ENCODE data around the gene CENPP. TPM values are rescaled to one million over a fixed set of nuclear protein-coding genes. Genes with fewer than 3 reads are reported as not detected.

CENPP gene
- total RNA-seq, 1 donor from 2014 or later, result 9.3 TPM

DNA sequence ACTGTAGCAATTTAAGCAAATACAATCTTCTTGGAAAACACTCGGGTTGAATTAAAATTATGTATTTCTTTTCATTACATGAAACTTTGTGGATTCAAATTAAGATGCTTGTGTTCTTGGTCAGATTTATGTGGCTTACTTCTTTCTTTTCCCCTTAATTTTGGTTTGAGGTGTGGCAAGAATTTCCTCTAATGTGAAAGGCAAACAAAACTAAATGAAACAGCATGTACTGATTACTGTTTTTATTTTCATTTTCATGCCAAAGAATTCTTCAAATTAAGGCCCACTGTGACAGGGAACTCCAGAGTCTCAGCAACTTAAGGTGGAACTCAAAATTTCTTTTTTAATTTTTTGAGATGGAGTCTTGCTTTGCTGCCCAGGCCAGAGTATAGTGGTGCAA lies 98.6 kb downstream of the CENPP start, which contains the start of gene OMD:
OMD (minus strand) TSS at position 132 of the 400 bp plus-strand sequence. CDS start 6,913 bp downstream, outside the sequence.
- TF ChIP-seq, protein P1, sequence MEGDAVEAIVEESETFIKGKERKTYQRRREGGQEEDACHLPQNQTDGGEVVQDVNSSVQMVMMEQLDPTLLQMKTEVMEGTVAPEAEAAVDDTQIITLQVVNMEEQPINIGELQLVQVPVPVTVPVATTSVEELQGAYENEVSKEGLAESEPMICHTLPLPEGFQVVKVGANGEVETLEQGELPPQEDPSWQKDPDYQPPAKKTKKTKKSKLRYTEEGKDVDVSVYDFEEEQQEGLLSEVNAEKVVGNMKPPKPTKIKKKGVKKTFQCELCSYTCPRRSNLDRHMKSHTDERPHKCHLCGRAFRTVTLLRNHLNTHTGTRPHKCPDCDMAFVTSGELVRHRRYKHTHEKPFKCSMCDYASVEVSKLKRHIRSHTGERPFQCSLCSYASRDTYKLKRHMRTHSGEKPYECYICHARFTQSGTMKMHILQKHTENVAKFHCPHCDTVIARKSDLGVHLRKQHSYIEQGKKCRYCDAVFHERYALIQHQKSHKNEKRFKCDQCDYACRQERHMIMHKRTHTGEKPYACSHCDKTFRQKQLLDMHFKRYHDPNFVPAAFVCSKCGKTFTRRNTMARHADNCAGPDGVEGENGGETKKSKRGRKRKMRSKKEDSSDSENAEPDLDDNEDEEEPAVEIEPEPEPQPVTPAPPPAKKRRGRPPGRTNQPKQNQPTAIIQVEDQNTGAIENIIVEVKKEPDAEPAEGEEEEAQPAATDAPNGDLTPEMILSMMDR (IDR thresholded peaks at IDR 0.05), result no peak
- Histone ChIP-seq H3K27me3 (no peaks in the 10 kb centered on the region), H3K4me3 (peak within 1 kb of the TSS in 1 of 2 donors; percentile 24), H3K36me3 (no peaks in the 10 kb centered on the region), H3K9me3 (no peaks in the 10 kb centered on the region), H3K4me1 (peaks cover 16% of the 10 kb centered on the region), H3K27ac (peak within 1 kb of the TSS; percentile 62)
- intact Hi-C loops (cut with DNase I), result no loop called here
- no peak for DNase-seq (ENCODE audit: extremely low spot score in 2 of 2)

DNA sequence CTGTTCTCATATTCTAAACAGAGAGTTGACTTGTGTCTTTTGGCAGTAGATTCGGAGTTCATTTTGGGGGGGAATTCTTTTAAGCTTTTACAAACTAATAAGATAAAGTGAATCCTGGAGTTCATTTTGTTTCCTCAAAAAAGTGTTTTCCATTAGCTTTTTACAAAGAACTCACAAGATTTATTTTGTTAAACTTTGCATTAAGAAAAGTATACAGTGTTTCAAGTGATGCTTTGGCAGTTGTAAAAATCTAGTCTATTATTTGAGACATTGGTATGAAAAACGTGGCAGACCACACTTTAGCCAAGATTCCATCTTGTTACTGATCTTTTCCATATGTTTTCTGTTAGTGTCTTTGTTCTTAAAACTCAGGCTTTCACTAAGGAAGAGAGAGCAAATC lies 99.7 kb downstream of the CENPP start:
- Histone ChIP-seq H3K27me3 (no peaks in the 10 kb centered on the region), H3K36me3 (no peaks in the 10 kb centered on the region), H3K4me3 (no peak overlapping the region), H3K4me1 (peaks cover 16% of the 10 kb centered on the region), H3K9me3 (no peaks in the 10 kb centered on the region), H3K27ac (peak overlapping the region; percentile 62)
- DNase-seq (ENCODE audit: extremely low spot score in 2 of 2), result no peak
- no peak for TF ChIP-seq POLR2AphosphoS5 (IDR thresholded peaks at IDR 0.05; ENCODE audit: insufficient read depth in 1 of 2, low read depth in 1 of 2)
- TF ChIP-seq, protein P1 (IDR thresholded peaks at IDR 0.05), result no peak
- TF ChIP-seq POLR2A (IDR thresholded peaks at IDR 0.05), result no peak
- intact Hi-C loops (cut with DNase I), result no loop called here

DNA sequence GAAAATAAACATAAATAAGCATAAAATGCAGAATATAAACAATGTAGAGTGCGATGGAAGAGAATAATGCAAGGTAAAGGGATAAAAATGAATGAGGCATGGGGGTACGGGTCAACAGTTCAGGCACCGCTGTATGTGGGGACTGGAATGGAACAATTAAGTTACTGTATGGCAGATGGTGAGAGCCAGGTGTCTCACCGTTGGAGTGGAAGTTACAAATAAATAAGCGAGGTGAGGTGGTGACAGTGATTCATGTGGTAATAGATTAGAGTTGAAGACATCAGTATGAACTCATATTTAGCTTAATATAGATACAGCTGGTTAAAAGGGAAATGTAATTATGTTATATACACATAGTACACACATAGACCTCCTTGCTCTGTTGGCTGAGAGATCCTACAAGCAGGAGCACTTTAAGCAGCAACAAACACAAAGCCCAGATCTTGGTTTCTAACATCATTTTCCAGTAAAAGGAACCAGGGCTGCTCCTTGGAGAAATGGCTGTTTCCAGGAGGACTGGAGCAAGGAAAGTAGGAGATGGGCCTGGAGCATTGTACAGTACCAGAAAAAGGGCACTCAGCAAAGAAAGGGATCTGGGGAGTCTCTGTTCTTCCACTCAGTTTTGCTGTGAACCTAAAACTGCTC lies 100.9 kb downstream of the CENPP start:
- Histone ChIP-seq H3K27ac (peak overlapping the region; percentile 33), H3K9me3 (no peaks in the 10 kb centered on the region)
- intact Hi-C loops (cut with DNase I), result no loop called here

DNA sequence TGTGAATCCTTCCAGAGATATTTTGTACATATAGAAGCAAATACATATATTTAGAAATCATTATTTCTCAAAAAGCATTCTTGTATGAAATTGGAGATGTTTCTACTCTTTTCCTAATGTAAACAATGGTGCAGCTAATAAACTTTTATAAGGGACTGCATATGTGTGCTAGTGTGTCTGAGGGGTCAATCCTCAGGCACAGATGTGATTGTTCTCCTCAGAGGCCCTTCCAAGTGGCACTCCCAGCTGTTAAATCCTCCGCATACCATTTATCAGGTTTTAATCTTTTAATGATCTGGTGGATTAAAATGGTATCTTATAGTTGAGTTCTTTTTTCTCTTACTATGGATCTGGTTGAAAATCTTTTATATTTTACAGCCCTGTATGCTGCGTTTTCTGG lies 104.1 kb downstream of the CENPP start:
- no peak for DNase-seq (ENCODE audit: extremely low spot score in 2 of 2)
- Histone ChIP-seq H3K36me3 (no peaks in the 10 kb centered on the region), H3K4me1 (peaks cover 16% of the 10 kb centered on the region), H3K9me3 (no peaks in the 10 kb centered on the region), H3K4me3 (no peak overlapping the region), H3K27me3 (no peaks in the 10 kb centered on the region), H3K27ac (no peak overlapping the region)
- intact Hi-C loops (cut with DNase I), result loop anchor here (5.0 kb wide), 1 partner anchor 83 kb away; no protein-coding TSS in a partner anchor
- TF ChIP-seq, protein P1 (IDR thresholded peaks at IDR 0.05), result no peak
- TF ChIP-seq POLR2A (IDR thresholded peaks at IDR 0.05), result no peak
- no peak for TF ChIP-seq POLR2AphosphoS5 (IDR thresholded peaks at IDR 0.05; ENCODE audit: insufficient read depth in 1 of 2, low read depth in 1 of 2)

More for the DNA sequence above, 100.9 kb downstream of the CENPP start:
- TF ChIP-seq POLR2A (IDR thresholded peaks at IDR 0.05) (no peak), POLR2AphosphoS5 (IDR thresholded peaks at IDR 0.05; ENCODE audit: insufficient read depth in 1 of 2, low read depth in 1 of 2) (no peak)
- TF ChIP-seq, protein P1 (IDR thresholded peaks at IDR 0.05), result no peak
- H3K27me3 ChIP-seq, result no peaks in the 10 kb centered on the region
- peaks cover 16% of the 10 kb centered on the region for H3K4me1 ChIP-seq
- no peak for DNase-seq (ENCODE audit: extremely low spot score in 2 of 2)
- no peaks in the 10 kb centered on the region for H3K36me3 ChIP-seq
- H3K4me3 ChIP-seq, result no peak overlapping the region

DNA sequence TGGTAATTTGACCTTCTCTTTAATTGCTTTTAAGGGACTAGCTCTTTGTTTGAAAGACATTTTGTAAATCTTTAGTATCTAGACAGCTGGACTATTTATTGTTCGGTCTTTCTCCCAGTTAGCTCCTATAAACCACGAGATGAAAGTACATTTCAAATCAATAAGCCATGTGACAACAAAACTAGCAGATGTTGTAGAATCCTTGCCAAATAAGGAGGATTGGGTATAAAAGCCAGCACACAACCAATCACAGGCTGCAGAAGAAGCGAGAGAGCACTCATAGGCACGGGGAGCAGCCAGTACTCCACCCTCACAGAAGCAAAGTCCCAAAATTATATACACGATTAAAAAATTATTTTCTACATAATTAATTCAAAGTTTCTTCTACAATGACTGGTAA lies 106.6 kb downstream of the CENPP start:
- peak overlapping the region in 1 of 2 donors; percentile 3 for H3K4me3 ChIP-seq
- intact Hi-C loops (cut with DNase I), result loop anchor here (5.0 kb wide), 1 partner anchor 85 kb away; no protein-coding TSS in a partner anchor
- DNase-seq (ENCODE audit: extremely low spot score in 2 of 2), result no peak
- no peaks in the 10 kb centered on the region for H3K9me3 ChIP-seq
- TF ChIP-seq POLR2AphosphoS5 (IDR thresholded peaks at IDR 0.05; ENCODE audit: insufficient read depth in 1 of 2, low read depth in 1 of 2) (peak in 1 of 2 donors; percentile 12), POLR2A (IDR thresholded peaks at IDR 0.05) (no peak)
- peak overlapping the region; percentile 49 for H3K27ac ChIP-seq
- no peaks in the 10 kb centered on the region for H3K27me3 ChIP-seq
- no peaks in the 10 kb centered on the region for H3K36me3 ChIP-seq
- no peaks in the 10 kb centered on the region for H3K4me1 ChIP-seq

All from vagina (tissue), 2 donors.